HL-60/S4 (cell line): ENCODE data around the gene XRCC1.

ENCODE experiments used
- in situ Hi-C: fragments of 300-500 bp; cut with MboI; formaldehyde crosslinking; loops from 2 replicates; pipeline ENCODE4 v1.14.3; 2022; ENCODE audit warnings: low sequenced_read_pairs

The XRCC1 gene

DNA sequence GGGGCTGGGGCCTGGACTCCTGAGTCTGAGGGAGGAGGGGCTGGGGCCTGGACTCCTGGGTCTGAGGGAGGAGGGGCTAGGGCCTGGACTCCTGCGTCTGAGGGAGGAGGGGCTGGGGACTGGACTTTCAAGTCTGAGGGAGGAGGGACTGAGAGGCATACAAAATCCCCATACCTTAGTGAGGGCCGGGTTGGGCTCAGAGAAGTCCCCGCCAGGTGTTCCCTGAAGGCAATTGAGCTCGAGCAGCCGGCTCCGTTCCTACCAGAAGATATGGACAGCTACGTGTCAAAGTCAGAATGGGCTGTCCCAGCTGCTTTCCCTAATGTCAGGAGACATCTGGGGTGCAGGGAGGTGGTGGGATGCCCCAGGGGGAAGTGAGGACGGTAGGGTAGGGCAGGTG is 80.2 kb downstream of the XRCC1 start:
- in situ Hi-C loops, result no loop called here
